Smooth muscle cell (in vitro differentiated cells): Measurements from ENCODE around the gene NUP133. TPM values are rescaled to one million over a fixed set of nuclear protein-coding genes. Genes with fewer than 3 reads are reported as not detected.

ENCODE experiments used
- DNase-seq: peaks from one replicate; lab custom pipeline; 2025; ENCODE audit not compliant: unreplicated experiment; lab: John Stamatoyannopoulos, UW
- H2AFZ ChIP-seq: fragments of 200-600 bp; sonication (generic); 2 replicates; pipeline ENCODE4 v1.6.0; 2016; ENCODE audit warnings: antibody characterized with exemption, low read depth, mild to moderate bottlenecking
- H3F3A ChIP-seq: fragments of 200-600 bp; sonication (generic); 2 replicates; pipeline ENCODE4 v1.6.0; 2017; ENCODE audit warnings: antibody characterized with exemption, low read depth
- H3K27ac ChIP-seq: fragments of 200-600 bp; sonication (generic); 2 replicates; pipeline ENCODE4 v1.5.1; 2016; ENCODE audit warnings: low read depth, mild to moderate bottlenecking
- H3K27me3 ChIP-seq: fragments of 200-600 bp; sonication (generic); 2 replicates; pipeline ENCODE4 v1.6.1; 2016; ENCODE audit warnings: low read depth, mild to moderate bottlenecking
- H3K36me3 ChIP-seq: fragments of 200-600 bp; sonication (generic); 2 replicates; pipeline ENCODE4 v1.5.1; 2016; ENCODE audit warnings: low read depth
- H3K4me1 ChIP-seq: fragments of 200-600 bp; sonication (generic); 2 replicates; pipeline ENCODE4 v1.5.1; 2016; ENCODE audit warnings: low read depth
- H3K4me2 ChIP-seq: fragments of 200-600 bp; sonication (generic); 2 replicates; pipeline ENCODE4 v1.6.0; 2016; ENCODE audit warnings: mild to moderate bottlenecking
- H3K4me3 ChIP-seq: fragments of 200-600 bp; sonication (generic); 2 replicates; pipeline ENCODE4 v1.5.1; 2016; ENCODE audit warnings: mild to moderate bottlenecking
- H3K79me2 ChIP-seq: fragments of 200-600 bp; sonication (generic); 2 replicates; pipeline ENCODE4 v1.6.0; 2016; ENCODE audit warnings: low read depth, mild to moderate bottlenecking
- H3K9ac ChIP-seq: fragments of 200-600 bp; sonication (generic); 2 replicates; pipeline ENCODE4 v1.6.0; 2016; ENCODE audit warnings: low read depth
- H3K9me3 ChIP-seq: fragments of 200-600 bp; sonication (generic); replicated peaks from 2 replicates; pipeline ENCODE4 v1.5.1; 2016; ENCODE audit warnings: low read depth
- H4K20me1 ChIP-seq: fragments of 200-600 bp; sonication (generic); 2 replicates; pipeline ENCODE4 v1.6.0; 2016; ENCODE audit warnings: low read depth
- WGBS: methylation state at CpG from one replicate; pipeline ENCODE4 v1.1.7; 2016; ENCODE audit warnings: low lambda C conversion rate; 5-methylcytosine and 5-hydroxymethylcytosine counted together
- polyA plus RNA-seq: library from polyadenylated mRNA; unstranded; fragments of >200 nt; fragmentation: Nextera tagmentation; extraction: Ambion mirVana; gene quantifications from 2 replicates; pipeline ENCODE4 v1.2.1, GENCODE V29; 2016
- total RNA-seq: library from RNA; depleted of rRNA; stranded (reverse); fragments of >200 nt; gene quantifications from 2 replicates; pipeline ENCODE4 v1.2.3, GENCODE V29; 2014
- TF ChIP-seq, protein P1 (sequence below): fragments of 200-600 bp; sonication (generic); IDR thresholded peaks from 2 replicates; pipeline ENCODE4 v1.5.1; 2017; ENCODE audit warnings: borderline replicate concordance, mild to moderate bottlenecking, antibody characterized with exemption; ENCODE audit not compliant: insufficient read depth, poor library complexity, severe bottlenecking

The NUP133 gene
- total and polyA plus RNA-seq, 2 experiments from 2014 or later: 15.5 to 40.0 TPM

DNA sequence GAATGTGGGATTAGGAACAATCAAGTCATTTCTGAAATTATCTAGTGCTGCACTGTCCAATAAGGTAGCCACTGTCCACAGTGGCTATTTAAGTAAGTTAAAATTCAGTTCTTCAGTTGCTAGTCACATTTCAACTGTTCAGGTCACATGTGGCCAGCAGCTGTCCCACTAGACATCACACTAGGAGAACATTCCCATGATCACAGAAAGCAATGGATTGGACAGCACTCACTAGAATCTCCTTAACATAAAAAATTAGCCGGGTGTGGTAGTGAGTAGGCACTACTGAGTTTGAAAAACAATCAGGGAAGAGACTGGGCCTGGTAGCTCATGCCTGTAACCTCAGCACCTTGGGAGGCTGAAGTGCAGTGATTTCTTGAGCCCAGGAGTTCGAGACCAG lies 33.6 kb downstream of the NUP133 start:
- no peaks in the 10 kb centered on the region for H3K27me3 ChIP-seq
- H3K27ac ChIP-seq: no peak overlapping the region
- WGBS: 100% methylated on average over 2 of the region's 2 CpGs
- no peaks in the 10 kb centered on the region for H3F3A ChIP-seq
- no peak overlapping the region for H3K9ac ChIP-seq
- peaks cover under 1% of the 10 kb centered on the region for H4K20me1 ChIP-seq
- H3K4me2 ChIP-seq: no peak overlapping the region
- TF ChIP-seq, protein P1, sequence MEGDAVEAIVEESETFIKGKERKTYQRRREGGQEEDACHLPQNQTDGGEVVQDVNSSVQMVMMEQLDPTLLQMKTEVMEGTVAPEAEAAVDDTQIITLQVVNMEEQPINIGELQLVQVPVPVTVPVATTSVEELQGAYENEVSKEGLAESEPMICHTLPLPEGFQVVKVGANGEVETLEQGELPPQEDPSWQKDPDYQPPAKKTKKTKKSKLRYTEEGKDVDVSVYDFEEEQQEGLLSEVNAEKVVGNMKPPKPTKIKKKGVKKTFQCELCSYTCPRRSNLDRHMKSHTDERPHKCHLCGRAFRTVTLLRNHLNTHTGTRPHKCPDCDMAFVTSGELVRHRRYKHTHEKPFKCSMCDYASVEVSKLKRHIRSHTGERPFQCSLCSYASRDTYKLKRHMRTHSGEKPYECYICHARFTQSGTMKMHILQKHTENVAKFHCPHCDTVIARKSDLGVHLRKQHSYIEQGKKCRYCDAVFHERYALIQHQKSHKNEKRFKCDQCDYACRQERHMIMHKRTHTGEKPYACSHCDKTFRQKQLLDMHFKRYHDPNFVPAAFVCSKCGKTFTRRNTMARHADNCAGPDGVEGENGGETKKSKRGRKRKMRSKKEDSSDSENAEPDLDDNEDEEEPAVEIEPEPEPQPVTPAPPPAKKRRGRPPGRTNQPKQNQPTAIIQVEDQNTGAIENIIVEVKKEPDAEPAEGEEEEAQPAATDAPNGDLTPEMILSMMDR: no peak
- H3K79me2 ChIP-seq: no peaks in the 10 kb centered on the region
- no peaks in the 10 kb centered on the region for H3K4me1 ChIP-seq
- DNase-seq: no peak
- peaks cover 12% of the 10 kb centered on the region for H3K36me3 ChIP-seq
- no peaks in the 10 kb centered on the region for H3K9me3 ChIP-seq
- H2AFZ ChIP-seq: no peak overlapping the region
- no peak overlapping the region for H3K4me3 ChIP-seq

DNA sequence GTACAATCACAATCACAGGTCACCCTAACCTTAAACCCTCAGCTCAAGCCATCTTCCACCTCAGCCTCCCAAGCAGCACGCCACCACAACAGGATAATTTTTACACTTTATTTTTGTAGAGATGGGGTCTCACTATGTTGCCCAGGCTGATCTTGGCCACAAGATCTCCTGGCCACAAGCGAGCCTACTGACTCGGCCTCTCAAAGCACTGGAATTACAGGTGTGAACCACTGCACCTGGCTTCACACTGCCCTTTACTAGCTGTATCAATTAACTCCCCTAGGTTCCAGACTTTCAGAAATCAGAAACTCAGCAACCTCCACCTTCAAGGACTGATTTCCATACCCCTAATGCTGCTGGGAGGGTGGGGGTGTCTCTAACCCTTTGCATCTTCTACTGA lies 37.0 kb downstream of the NUP133 start:
- Histone ChIP-seq H3K9me3 (no peaks in the 10 kb centered on the region), H3K9ac (no peak overlapping the region), H3K27me3 (no peaks in the 10 kb centered on the region), H4K20me1 (peaks cover 4% of the 10 kb centered on the region), H2AFZ (no peak overlapping the region), H3K27ac (no peak overlapping the region), H3K4me3 (no peak overlapping the region), H3K4me2 (no peak overlapping the region), H3K4me1 (no peaks in the 10 kb centered on the region), H3K79me2 (peaks cover 3% of the 10 kb centered on the region), H3K36me3 (peaks cover 22% of the 10 kb centered on the region), H3F3A (no peaks in the 10 kb centered on the region)
- WGBS: 99% methylated on average over 3 of the region's 3 CpGs
- no peak for DNase-seq
- TF ChIP-seq, protein P1: no peak

DNA sequence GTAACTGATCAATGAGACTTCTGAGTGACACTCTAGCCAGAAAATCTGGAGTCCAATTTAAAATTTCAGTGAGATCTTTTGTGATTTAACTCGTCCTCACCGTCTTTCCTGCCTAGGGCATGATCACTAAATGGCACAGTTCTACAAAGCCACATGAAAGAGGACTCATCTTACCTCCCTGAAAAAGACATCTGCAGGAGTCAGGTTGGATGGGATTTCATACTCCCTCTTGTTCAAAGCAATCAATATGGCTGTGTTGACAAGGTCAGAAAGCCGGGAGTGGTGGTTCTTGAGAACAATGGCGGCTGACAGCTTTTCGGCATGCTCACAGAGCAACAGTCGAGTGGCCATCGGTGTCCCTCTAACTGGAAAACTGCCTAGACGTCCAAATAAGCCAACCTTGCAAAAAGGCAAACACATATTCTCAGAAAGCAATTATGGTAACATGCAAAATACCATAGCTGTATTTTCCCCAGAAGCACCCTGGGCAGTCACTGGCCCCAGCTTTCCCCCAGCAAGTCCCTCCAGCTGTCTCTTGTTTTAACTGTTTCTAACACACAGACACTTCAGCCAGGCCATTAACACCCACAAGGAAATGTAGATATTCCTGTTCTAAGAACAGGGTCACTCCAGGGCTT lies 37.6 kb downstream of the NUP133 start:
- 94% methylated on average over 8 of the region's 8 CpGs for WGBS
- Histone ChIP-seq H3K27me3 (no peaks in the 10 kb centered on the region), H2AFZ (no peak overlapping the region), H3K9me3 (no peaks in the 10 kb centered on the region), H3K36me3 (peaks cover 18% of the 10 kb centered on the region), H4K20me1 (peaks cover 4% of the 10 kb centered on the region), H3K79me2 (peaks cover 3% of the 10 kb centered on the region), H3F3A (no peaks in the 10 kb centered on the region), H3K4me1 (no peaks in the 10 kb centered on the region), H3K9ac (no peak overlapping the region), H3K4me3 (no peak overlapping the region), H3K4me2 (no peak overlapping the region), H3K27ac (no peak overlapping the region)
- DNase-seq: no peak
- TF ChIP-seq, protein P1: no peak

DNA sequence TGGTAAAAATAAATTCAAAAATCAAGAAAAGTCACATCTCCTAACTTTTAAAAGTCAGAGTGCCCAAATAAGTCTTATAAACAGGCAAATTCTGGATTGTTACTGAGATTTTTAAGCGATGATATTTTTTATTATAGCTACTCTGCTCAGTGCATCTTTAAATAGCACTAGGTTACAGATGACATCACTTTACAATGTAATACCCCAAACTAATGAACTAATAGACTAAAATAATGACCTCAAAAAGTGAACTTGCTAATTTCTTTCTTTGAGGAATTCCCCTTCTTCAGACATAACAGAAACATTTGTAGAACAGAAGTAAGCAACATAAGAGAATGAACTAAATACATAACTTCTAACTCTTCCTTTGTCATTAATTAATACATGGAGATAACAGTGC lies 41.3 kb downstream of the NUP133 start:
- Histone ChIP-seq H2AFZ (no peak overlapping the region), H3K27ac (no peak overlapping the region), H3K36me3 (peaks cover 21% of the 10 kb centered on the region), H3K9me3 (no peaks in the 10 kb centered on the region), H3F3A (no peaks in the 10 kb centered on the region), H3K9ac (no peak overlapping the region), H3K4me2 (no peak overlapping the region), H3K27me3 (no peaks in the 10 kb centered on the region), H3K79me2 (peaks cover 3% of the 10 kb centered on the region), H3K4me3 (no peak overlapping the region), H3K4me1 (no peaks in the 10 kb centered on the region), H4K20me1 (peaks cover 4% of the 10 kb centered on the region)
- 97% methylated on average over 1 of the region's 1 CpG for WGBS
- TF ChIP-seq, protein P1: no peak
- no peak for DNase-seq
